C1 segment of cervical spinal cord (tissue), 14 donors: ENCODE results near the gene RHOD.

ENCODE experiments used
- DNase-seq, 14 donors: peaks; one replicate each; lab custom pipeline; 2025; lab: John Stamatoyannopoulos, UW

RHOD gene

GRCh38 chr11:67031791-67032561 lies 24.7 kb upstream of the RHOD start:
- peak in 1 of 14 donors; percentile 34 for DNase-seq

- DNase-seq: peak in 8 of 14 donors; percentile 3 to 68 (median 16)
Measured at GRCh38 chr11:67032830-67033551, 23.7 kb upstream of the RHOD start.

- DNase-seq: peak in 9 of 14 donors; percentile 11 to 70 (median 42)
Measured at GRCh38 chr11:67033661-67034166, 22.9 kb upstream of the RHOD start.

- no peak for DNase-seq
Measured at GRCh38 chr11:67034350-67034749, 22.3 kb upstream of the RHOD start.

- no peak for DNase-seq
Measured at GRCh38 chr11:67040147-67040546, 16.5 kb upstream of the RHOD start.

- DNase-seq: no peak
Measured at GRCh38 chr11:67041602-67042001, 15.0 kb upstream of the RHOD start.

- DNase-seq: no peak
Measured at GRCh38 chr11:67043572-67044349, 12.9 kb upstream of the RHOD start.

GRCh38 chr11:67044496-67044895 lies 12.2 kb upstream of the RHOD start:
- no peak for DNase-seq

- peak in 1 of 14 donors; percentile 30 for DNase-seq
Measured at GRCh38 chr11:67045314-67045713, 11.3 kb upstream of the RHOD start.

GRCh38 chr11:67048515-67049130 lies 8.0 kb upstream of the RHOD start:
- no peak for DNase-seq

- DNase-seq: no peak
Measured at GRCh38 chr11:67050139-67050538, 6.5 kb upstream of the RHOD start.

- DNase-seq: no peak
Measured at GRCh38 chr11:67051180-67051893, 5.3 kb upstream of the RHOD start.

GRCh38 chr11:67051945-67052488 lies 4.6 kb upstream of the RHOD start:
- no peak for DNase-seq

- DNase-seq: no peak
Measured at GRCh38 chr11:67052891-67053290, 3.8 kb upstream of the RHOD start.

GRCh38 chr11:67053896-67054329 lies 2.7 kb upstream of the RHOD start:
- DNase-seq: peak in 6 of 14 donors; percentile 4 to 55 (median 14)

GRCh38 chr11:67054346-67054835 lies 2.3 kb upstream of the RHOD start:
- DNase-seq: no peak

GRCh38 chr11:67054836-67055523 lies 1.7 kb upstream of the RHOD start:
- DNase-seq: no peak

- DNase-seq: no peak
Measured at GRCh38 chr11:67055812-67056211, 835 bp upstream of the RHOD start.

GRCh38 chr11:67057205-67057672 lies 592 bp downstream of the RHOD start:
- no peak for DNase-seq

GRCh38 chr11:67058506-67058905 lies 1.9 kb downstream of the RHOD start:
- no peak for DNase-seq
